ENCODE measurements around the gene BIRC6.
"Not testable (repeated sequence)": the region's sequence is repeated elsewhere in the genome, so short reads cannot be mapped to it uniquely, and the experiment has no call there.

BIRC6 gene

GRCh38 chr2:32356681-32357317, at the start of gene BIRC6:
Gene BIRC6, plus strand, starts transcription at chr2:32357023. Its CDS starts 139 bp downstream, at chr2:32357162.
- peak; percentile 95 for DNase-seq (ENCODE audit: low spot score)

GRCh38 chr2:32310577-32310976, 46.2 kb upstream of the BIRC6 start:
- no peak for DNase-seq (ENCODE audit: low spot score)

GRCh38 chr2:32314886-32315285, 41.9 kb upstream of the BIRC6 start:
- no peak for DNase-seq (ENCODE audit: low spot score)

GRCh38 chr2:32328679-32329078, 28.1 kb upstream of the BIRC6 start:
- not testable (repeated sequence) for DNase-seq (ENCODE audit: low spot score)

- peak; percentile 67 for DNase-seq (ENCODE audit: low spot score)
Observed at GRCh38 chr2:32329180-32329980, 27.4 kb upstream of the BIRC6 start.

GRCh38 chr2:32330136-32330535, 26.7 kb upstream of the BIRC6 start:
- no peak for DNase-seq (ENCODE audit: low spot score)

GRCh38 chr2:32342801-32343200, 14.0 kb upstream of the BIRC6 start:
- DNase-seq (ENCODE audit: low spot score) = no peak

- DNase-seq (ENCODE audit: low spot score) = not testable (repeated sequence)
Observed at GRCh38 chr2:32350797-32351196, 6.0 kb upstream of the BIRC6 start.

- DNase-seq (ENCODE audit: low spot score) = no peak
Observed at GRCh38 chr2:32355976-32356680, 695 bp upstream of the BIRC6 start.

GRCh38 chr2:32357318-32358110, 691 bp downstream of the BIRC6 start:
- no peak for DNase-seq (ENCODE audit: low spot score)

- DNase-seq (ENCODE audit: low spot score) = no peak
Observed at GRCh38 chr2:32358111-32358482, 1.3 kb downstream of the BIRC6 start.

- DNase-seq (ENCODE audit: low spot score) = no peak
Observed at GRCh38 chr2:32360416-32360815, 3.6 kb downstream of the BIRC6 start.

GRCh38 chr2:32362997-32363396, 6.2 kb downstream of the BIRC6 start:
- not testable (repeated sequence) for DNase-seq (ENCODE audit: low spot score)

GRCh38 chr2:32363597-32363996, 6.8 kb downstream of the BIRC6 start:
- DNase-seq (ENCODE audit: low spot score) = no peak

GRCh38 chr2:32364290-32364689, 7.5 kb downstream of the BIRC6 start:
- not testable (repeated sequence) for DNase-seq (ENCODE audit: low spot score)

- not testable (repeated sequence) for DNase-seq (ENCODE audit: low spot score)
Observed at GRCh38 chr2:32365679-32366078, 8.9 kb downstream of the BIRC6 start.

- no peak for DNase-seq (ENCODE audit: low spot score)
Observed at GRCh38 chr2:32366595-32366994, 9.8 kb downstream of the BIRC6 start.

- DNase-seq (ENCODE audit: low spot score) = no peak
Observed at GRCh38 chr2:32369222-32369621, 12.4 kb downstream of the BIRC6 start.

- not testable (repeated sequence) for DNase-seq (ENCODE audit: low spot score)
Observed at GRCh38 chr2:32370942-32371341, 14.1 kb downstream of the BIRC6 start.

- no peak for DNase-seq (ENCODE audit: low spot score)
Observed at GRCh38 chr2:32372519-32373182, 15.8 kb downstream of the BIRC6 start.

- DNase-seq (ENCODE audit: low spot score) = no peak
Observed at GRCh38 chr2:32375228-32375892, 18.5 kb downstream of the BIRC6 start.

Measured in HuH-7 (cell line).